ENCODE measurements around the gene PKNOX1. TPM values are rescaled to one million over a fixed set of nuclear protein-coding genes. Genes with fewer than 3 reads are reported as not detected.

PKNOX1 gene
- total RNA-seq, 1 experiment from 2014 or later = 12.7 TPM

DNA sequence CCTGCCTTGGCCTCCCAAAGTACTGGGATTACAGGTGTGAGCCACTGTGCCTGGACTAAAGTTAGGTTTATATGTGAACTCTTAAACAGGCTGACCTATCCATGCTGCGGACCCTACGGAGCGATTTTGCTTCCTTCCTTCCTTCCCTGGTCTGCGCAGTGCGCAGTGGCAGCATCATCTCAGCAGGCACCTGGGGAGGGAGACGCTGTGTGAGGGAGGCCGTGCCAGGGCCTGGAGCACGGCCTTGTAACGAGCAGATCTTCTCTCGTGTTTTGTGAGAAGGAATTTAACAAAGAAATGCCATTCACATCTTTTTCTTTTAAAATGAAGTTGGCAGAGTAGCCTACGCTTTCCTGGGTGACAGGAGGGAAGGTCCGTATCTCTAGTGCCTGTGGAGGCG, 45.8 kb downstream of the PKNOX1 start:
- POLR2A ChIA-PET = no interaction called here
- Histone ChIP-seq H3K27ac (ENCODE audit: low read depth, low read length) (no peak overlapping the region), H4K20me1 (ENCODE audit: insufficient read depth) (no peaks in the 10 kb centered on the region), H3K27me3 (ENCODE audit: insufficient read depth, low read length) (no peaks in the 10 kb centered on the region), H3K4me3 (replicated peaks in 1 of 2; ENCODE audit: low read depth in 1 of 2, low read length in 2 of 2) (no peak overlapping the region), H3K4me2 (ENCODE audit: low read length) (no peak overlapping the region), H3K9me2 (ENCODE audit: insufficient read depth) (no peaks in the 10 kb centered on the region), H3K9ac (ENCODE audit: low read length) (no peak overlapping the region), H3K36me3 (ENCODE audit: control insufficient read depth in 1 of 2, insufficient read depth in 2 of 2, low read length in 2 of 2) (peaks cover 0 to under 1% of the 10 kb centered on the region in 2 experiments; a peak in 2 of 4 replicates), H3K4me1 (ENCODE audit: control insufficient read depth in 1 of 2, insufficient read depth in 2 of 2, low read length in 2 of 2) (no peaks in the 10 kb centered on the region), H3K9me3 (ENCODE audit: control insufficient read depth in 1 of 2, insufficient read depth in 1 of 2, low read depth in 1 of 2, low read length in 2 of 2) (no peaks in the 10 kb centered on the region), H3K79me2 (ENCODE audit: insufficient read depth, low read length) (no peaks in the 10 kb centered on the region), H2AFZ (ENCODE audit: low read depth, low read length, poor library complexity, severe bottlenecking) (no peak overlapping the region)
- intact Hi-C loops (cut with micrococcal nuclease) = no loop called here
- CTCF ChIA-PET = no interaction called here
- RAD21 ChIA-PET (ENCODE audit: low non-redundant PET in 1 of 2, low total read pairs in 2 of 2, uncharacterized antibody in 2 of 2, unreplicated experiment in 2 of 2) = no interaction called here
- BruUV-seq (replicated peaks) = no TSS peak
- TF ChIP-seq EGR1 (IDR thresholded peaks at IDR 0.05; ENCODE audit: low read depth) (no peak), ZNF274 (IDR thresholded peaks at IDR 0.05; ENCODE audit: low read depth, low read length) (no peak), SP1 (IDR thresholded peaks at IDR 0.05; ENCODE audit: low read depth) (no peak), EZH2 (IDR thresholded peaks at IDR 0.05) (no peak), SRF (IDR thresholded peaks at IDR 0.05; ENCODE audit: low read depth) (no peak), CEBPB (IDR thresholded peaks at IDR 0.05; ENCODE audit: low read depth) (no peak), POLR2AphosphoS5 (IDR thresholded peaks at IDR 0.05; ENCODE audit: low read depth, low read length) (no peak), CTCF (IDR thresholded peaks at IDR 0.05 in 2 of 3, conservative IDR thresholded peaks at IDR 0.05 in 1 of 3; ENCODE audit: borderline replicate concordance in 1 of 3, insufficient read depth in 1 of 3, low read depth in 2 of 3, low read length in 2 of 3) (no peak), POLR2A (IDR thresholded peaks at IDR 0.05; ENCODE audit: borderline replicate concordance, extremely low read depth, insufficient read depth, insufficient read length) (no peak), RAD21 (IDR thresholded peaks at IDR 0.05; ENCODE audit: low read depth) (no peak), JUND (IDR thresholded peaks at IDR 0.05) (no peak), ZFX (IDR thresholded peaks at IDR 0.05) (no peak), ELF1 (IDR thresholded peaks at IDR 0.05; ENCODE audit: borderline replicate concordance, low read depth) (no peak), SIN3A (IDR thresholded peaks at IDR 0.05; ENCODE audit: low read depth) (no peak), YY1 (IDR thresholded peaks at IDR 0.05; ENCODE audit: extremely low read depth, insufficient replicate concordance, low read depth, low read length) (no peak)
- TF ChIP-seq, protein P1, sequence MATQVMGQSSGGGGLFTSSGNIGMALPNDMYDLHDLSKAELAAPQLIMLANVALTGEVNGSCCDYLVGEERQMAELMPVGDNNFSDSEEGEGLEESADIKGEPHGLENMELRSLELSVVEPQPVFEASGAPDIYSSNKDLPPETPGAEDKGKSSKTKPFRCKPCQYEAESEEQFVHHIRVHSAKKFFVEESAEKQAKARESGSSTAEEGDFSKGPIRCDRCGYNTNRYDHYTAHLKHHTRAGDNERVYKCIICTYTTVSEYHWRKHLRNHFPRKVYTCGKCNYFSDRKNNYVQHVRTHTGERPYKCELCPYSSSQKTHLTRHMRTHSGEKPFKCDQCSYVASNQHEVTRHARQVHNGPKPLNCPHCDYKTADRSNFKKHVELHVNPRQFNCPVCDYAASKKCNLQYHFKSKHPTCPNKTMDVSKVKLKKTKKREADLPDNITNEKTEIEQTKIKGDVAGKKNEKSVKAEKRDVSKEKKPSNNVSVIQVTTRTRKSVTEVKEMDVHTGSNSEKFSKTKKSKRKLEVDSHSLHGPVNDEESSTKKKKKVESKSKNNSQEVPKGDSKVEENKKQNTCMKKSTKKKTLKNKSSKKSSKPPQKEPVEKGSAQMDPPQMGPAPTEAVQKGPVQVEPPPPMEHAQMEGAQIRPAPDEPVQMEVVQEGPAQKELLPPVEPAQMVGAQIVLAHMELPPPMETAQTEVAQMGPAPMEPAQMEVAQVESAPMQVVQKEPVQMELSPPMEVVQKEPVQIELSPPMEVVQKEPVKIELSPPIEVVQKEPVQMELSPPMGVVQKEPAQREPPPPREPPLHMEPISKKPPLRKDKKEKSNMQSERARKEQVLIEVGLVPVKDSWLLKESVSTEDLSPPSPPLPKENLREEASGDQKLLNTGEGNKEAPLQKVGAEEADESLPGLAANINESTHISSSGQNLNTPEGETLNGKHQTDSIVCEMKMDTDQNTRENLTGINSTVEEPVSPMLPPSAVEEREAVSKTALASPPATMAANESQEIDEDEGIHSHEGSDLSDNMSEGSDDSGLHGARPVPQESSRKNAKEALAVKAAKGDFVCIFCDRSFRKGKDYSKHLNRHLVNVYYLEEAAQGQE (IDR thresholded peaks at IDR 0.05; ENCODE audit: low read depth) = no peak
- TF ChIP-seq, protein P2, sequence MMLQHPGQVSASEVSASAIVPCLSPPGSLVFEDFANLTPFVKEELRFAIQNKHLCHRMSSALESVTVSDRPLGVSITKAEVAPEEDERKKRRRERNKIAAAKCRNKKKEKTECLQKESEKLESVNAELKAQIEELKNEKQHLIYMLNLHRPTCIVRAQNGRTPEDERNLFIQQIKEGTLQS (IDR thresholded peaks at IDR 0.05) = no peak
- TF ChIP-seq, protein P3, sequence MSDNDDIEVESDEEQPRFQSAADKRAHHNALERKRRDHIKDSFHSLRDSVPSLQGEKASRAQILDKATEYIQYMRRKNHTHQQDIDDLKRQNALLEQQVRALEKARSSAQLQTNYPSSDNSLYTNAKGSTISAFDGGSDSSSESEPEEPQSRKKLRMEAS (IDR thresholded peaks at IDR 0.05) = no peak
- TF ChIP-seq, protein P4, sequence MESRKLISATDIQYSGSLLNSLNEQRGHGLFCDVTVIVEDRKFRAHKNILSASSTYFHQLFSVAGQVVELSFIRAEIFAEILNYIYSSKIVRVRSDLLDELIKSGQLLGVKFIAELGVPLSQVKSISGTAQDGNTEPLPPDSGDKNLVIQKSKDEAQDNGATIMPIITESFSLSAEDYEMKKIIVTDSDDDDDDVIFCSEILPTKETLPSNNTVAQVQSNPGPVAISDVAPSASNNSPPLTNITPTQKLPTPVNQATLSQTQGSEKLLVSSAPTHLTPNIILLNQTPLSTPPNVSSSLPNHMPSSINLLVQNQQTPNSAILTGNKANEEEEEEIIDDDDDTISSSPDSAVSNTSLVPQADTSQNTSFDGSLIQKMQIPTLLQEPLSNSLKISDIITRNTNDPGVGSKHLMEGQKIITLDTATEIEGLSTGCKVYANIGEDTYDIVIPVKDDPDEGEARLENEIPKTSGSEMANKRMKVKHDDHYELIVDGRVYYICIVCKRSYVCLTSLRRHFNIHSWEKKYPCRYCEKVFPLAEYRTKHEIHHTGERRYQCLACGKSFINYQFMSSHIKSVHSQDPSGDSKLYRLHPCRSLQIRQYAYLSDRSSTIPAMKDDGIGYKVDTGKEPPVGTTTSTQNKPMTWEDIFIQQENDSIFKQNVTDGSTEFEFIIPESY (IDR thresholded peaks at IDR 0.05; ENCODE audit: extremely low read depth, insufficient replicate concordance, low read length) = no peak
- ATAC-seq = no peak
- DNase-seq (ENCODE audit: low read depth, low spot score) = no peak

All from HCT116 (cell line).